Endothelial cell of umbilical vein (primary cell): ENCODE data around the gene PPM1L. TPM values are rescaled to one million over a fixed set of nuclear protein-coding genes. Genes with fewer than 3 reads are reported as not detected.

ENCODE experiments used
- BruUV-seq: library from RNA; stranded (reverse); fragments of 400-500 nt; replicated peaks from 2 replicates; lab custom pipeline; 2021; lab: Mats Ljungman, UMichigan
- CTCF ChIA-PET: fragments of 300-600, 350-600 bp; sonication (Branson Sonifier 250); formaldehyde crosslinking; loops from one replicate; lab custom pipeline; 2021; ENCODE audit warnings: antibody characterized with exemption, inconsistent platforms; lab: Charles Lee
- POLR2A ChIA-PET: fragments of 300-600, 350-600 bp; sonication (Branson Sonifier 250); formaldehyde crosslinking; loops from one replicate; lab custom pipeline; 2021; ENCODE audit warnings: antibody characterized with exemption, inconsistent platforms; lab: Charles Lee
- DNase-seq: peaks from one replicate; pipeline ENCODE4 v3.0.0-alpha.2; 2011; ENCODE audit warnings: low read depth, low spot score
- FAIRE-seq: peaks from 2 replicates; lab custom pipeline; 2011; peaks lifted over from hg19 to GRCh38; lab: Jason Lieb, UNC
- H2AFZ ChIP-seq: 2 replicates; pipeline ENCODE4 v1.6.0; 2012; ENCODE audit warnings: low read depth, low read length, control low read depth, inconsistent platforms
- H3K27ac ChIP-seq: 2 replicates; pipeline ENCODE4 v1.5.1; 2011; ENCODE audit warnings: low read depth, mild to moderate bottlenecking, control low read depth, low read length, moderate library complexity; ENCODE audit not compliant: insufficient read depth
- H3K27me3 ChIP-seq, 2 experiments: 2 replicates each; pipeline versions ENCODE4 v1.6.0 to v1.6.1; 2011; ENCODE audit warnings: low read length in 2 of 2, mixed read lengths in 1 of 2; ENCODE audit not compliant: control insufficient read depth in 2 of 2, insufficient read depth in 2 of 2
- H3K36me3 ChIP-seq, 2 experiments: 2 replicates in 1 of 2; 3 replicates in 1 of 2; pipeline ENCODE4 v1.5.1; 2011; ENCODE audit warnings: low read length in 2 of 2, mild to moderate bottlenecking in 1 of 2, moderate library complexity in 1 of 2; ENCODE audit not compliant: control insufficient read depth in 2 of 2, insufficient read depth in 2 of 2; ENCODE audit errors: extremely low read depth in 1 of 2
- H3K4me1 ChIP-seq: 3 replicates; pipeline ENCODE4 v1.5.1; 2011; ENCODE audit warnings: mild to moderate bottlenecking, low read length; ENCODE audit not compliant: control insufficient read depth, insufficient read depth; ENCODE audit errors: extremely low read depth
- H3K4me2 ChIP-seq: 2 replicates; pipeline ENCODE4 v1.6.1; 2011; ENCODE audit warnings: low read length, control low read depth, mixed read lengths; ENCODE audit not compliant: insufficient read depth
- H3K4me3 ChIP-seq, 3 experiments: fragments of 200-600 bp in 1 of 3; sonication (generic), shearing (Covaris generic) in 1 of 3; replicated peaks in 1 of 3; 2 replicates each; pipeline ENCODE4 v1.5.1; 2011 to 2016; ENCODE audit warnings: control low read depth in 3 of 3, low read length in 3 of 3, mild to moderate bottlenecking in 2 of 3, inconsistent platforms in 1 of 3, low read depth in 1 of 3, moderate library complexity in 1 of 3; ENCODE audit not compliant: insufficient read depth in 1 of 3
- H3K79me2 ChIP-seq: 2 replicates; pipeline ENCODE4 v1.6.0; 2012; ENCODE audit warnings: low read length, inconsistent platforms; ENCODE audit not compliant: control insufficient read depth, insufficient read depth
- H3K9ac ChIP-seq: replicated peaks from 2 replicates; pipeline ENCODE3; 2011; ENCODE audit warnings: low read length, control low read depth; ENCODE audit not compliant: insufficient read depth; ENCODE audit errors: extremely low read depth
- H3K9me1 ChIP-seq: replicated peaks from 3 replicates; pipeline ENCODE4 v1.6.0; 2011; ENCODE audit warnings: mild to moderate bottlenecking, low read length; ENCODE audit not compliant: control insufficient read depth, insufficient read depth; ENCODE audit errors: extremely low read depth
- H3K9me3 ChIP-seq: replicated peaks from 2 replicates; pipeline ENCODE4 v1.5.1; 2012; ENCODE audit warnings: low read length, inconsistent platforms; ENCODE audit not compliant: control insufficient read depth, insufficient read depth
- H4K20me1 ChIP-seq: replicated peaks from 2 replicates; pipeline ENCODE3; 2011; ENCODE audit warnings: mild to moderate bottlenecking, low read length; ENCODE audit not compliant: control insufficient read depth, insufficient read depth; ENCODE audit errors: extremely low read depth
- CTCF ChIP-seq, 2 donors: IDR thresholded peaks; 1 replicate in 1 of 2; 2 replicates in 1 of 2; pipeline ENCODE4 v1.5.1; 2011; ENCODE audit warnings: low read length in 2 of 2, mild to moderate bottlenecking in 2 of 2, moderate library complexity in 2 of 2, control low read depth in 1 of 2, inconsistent platforms in 1 of 2, low read depth in 1 of 2; ENCODE audit not compliant: insufficient read depth in 1 of 2; ENCODE audit errors: extremely low read depth in 1 of 2
- EZH2 ChIP-seq: IDR thresholded peaks from 2 replicates; pipeline ENCODE4 v1.6.1; 2012; ENCODE audit warnings: borderline replicate concordance, low read depth, mild to moderate bottlenecking, moderate library complexity, low read length, inconsistent platforms; ENCODE audit not compliant: severe bottlenecking
- FOS ChIP-seq: IDR thresholded peaks from 2 replicates; pipeline ENCODE4 v1.6.1; 2011; ENCODE audit warnings: mild to moderate bottlenecking, low read length, moderate library complexity, borderline replicate concordance; ENCODE audit not compliant: insufficient read depth
- GATA2 ChIP-seq: IDR thresholded peaks from 2 replicates; pipeline ENCODE4 v1.7.0; 2011; ENCODE audit warnings: low read depth, mild to moderate bottlenecking, moderate library complexity, mixed read lengths, low read length; ENCODE audit not compliant: insufficient read length, insufficient read depth
- JUN ChIP-seq: IDR thresholded peaks from 2 replicates; pipeline ENCODE4 v1.6.1; 2011; ENCODE audit warnings: borderline replicate concordance, low read depth; ENCODE audit not compliant: insufficient read length, insufficient read depth
- MYC ChIP-seq: IDR thresholded peaks from one replicate; pipeline ENCODE4 v1.6.1; 2011; ENCODE audit warnings: mild to moderate bottlenecking, low read depth, low read length
- POLR2A ChIP-seq: IDR thresholded peaks from 2 replicates; pipeline ENCODE4 v1.6.1; 2012; ENCODE audit warnings: low read depth, mild to moderate bottlenecking, control low read depth, low read length
- POLR2AphosphoS5 ChIP-seq: IDR thresholded peaks from 2 replicates; pipeline ENCODE4 v1.6.1; 2012; ENCODE audit warnings: low read depth, mild to moderate bottlenecking, control low read depth, low read length, moderate library complexity; ENCODE audit not compliant: insufficient read depth
- dilution Hi-C: fragments of 300-500 bp; cut with MboI; formaldehyde crosslinking; loops from one replicate; pipeline ENCODE4 v1.15.0; 2019; ENCODE audit warnings: low sequenced_read_pairs; ENCODE audit not compliant: extremely low pct_ligation_motif_present
- intact Hi-C: fragments of 100-400 bp; cut with micrococcal nuclease; formaldehyde crosslinking; loops from one replicate; pipeline ENCODE4 v1.10.0; 2022
- polyA plus RNA-seq, 4 experiments: library from polyadenylated mRNA; depleted of rRNA in 3 of 4; stranded (reverse) in 3 of 4; unstranded in 1 of 4; fragments of >200 nt; gene quantifications; 2 replicates each; pipeline versions ENCODE4 v1.2.1 to v1.2.3, GENCODE V29; 2011 to 2012; ENCODE audit warnings: missing spikeins in 1 of 4
- total RNA-seq: library from RNA; stranded (reverse); gene quantifications from 2 replicates; pipeline ENCODE4 v1.2.3, GENCODE V29; 2021
- TF ChIP-seq, protein P1 (sequence below): IDR thresholded peaks from 2 replicates; pipeline ENCODE4 v1.6.1; 2011; ENCODE audit not compliant: insufficient read depth, insufficient read length

PPM1L gene
- total and polyA plus RNA-seq, 2 donors (not counting 3 experiments of a cell fraction or from before 2014, with no cell fraction given): 0.63 to 2.9 TPM

DNA sequence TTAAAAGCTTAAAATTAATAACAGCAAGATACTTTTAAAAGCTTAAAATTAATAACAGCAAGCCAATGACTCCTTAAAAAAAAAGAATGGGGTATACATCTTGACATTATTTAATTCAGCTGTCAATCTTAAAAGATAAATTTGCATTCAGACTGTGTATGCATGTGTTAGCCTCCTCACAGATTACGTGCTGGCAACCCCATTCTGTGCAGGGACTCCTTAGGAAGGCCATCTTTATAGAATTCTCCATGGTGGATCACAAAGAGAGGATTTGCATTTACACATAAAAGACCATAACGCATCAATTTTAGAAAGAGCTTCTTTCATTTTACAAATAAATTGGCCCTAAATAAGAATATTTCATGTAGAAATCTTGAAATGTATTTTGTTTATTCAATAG is 261.9 kb downstream of the PPM1L start:
- Histone ChIP-seq H3K4me3 (no peak overlapping the region), H3K27ac (no peak overlapping the region), H3K79me2 (no peaks in the 10 kb centered on the region), H3K9me1 (no peaks in the 10 kb centered on the region), H4K20me1 (no peaks in the 10 kb centered on the region), H3K4me1 (no peaks in the 10 kb centered on the region), H3K4me2 (no peak overlapping the region), H2AFZ (no peak overlapping the region), H3K9ac (no peak overlapping the region), H3K36me3 (no peaks in the 10 kb centered on the region), H3K9me3 (no peaks in the 10 kb centered on the region), H3K27me3 (no peaks in the 10 kb centered on the region)
- intact Hi-C loops (no loop called here), dilution Hi-C loops (no loop called here)
- no TSS peak for BruUV-seq
- ChIA-PET CTCF (interaction anchor here (0.8 kb wide), 1 partner anchor 17 kb away, joined by 3 read pairs; no protein-coding TSS in a partner anchor), POLR2A (no interaction called here)
- no peak for TF ChIP-seq MYC
- TF ChIP-seq FOS: no peak
- TF ChIP-seq CTCF (IDR thresholded peaks at IDR 0.05; ENCODE audit: extremely low read depth in 1 of 2, insufficient read depth in 1 of 2, low read depth in 1 of 2, low read length in 2 of 2): no peak
- no peak for TF ChIP-seq GATA2
- TF ChIP-seq POLR2AphosphoS5: no peak
- TF ChIP-seq, protein P1, sequence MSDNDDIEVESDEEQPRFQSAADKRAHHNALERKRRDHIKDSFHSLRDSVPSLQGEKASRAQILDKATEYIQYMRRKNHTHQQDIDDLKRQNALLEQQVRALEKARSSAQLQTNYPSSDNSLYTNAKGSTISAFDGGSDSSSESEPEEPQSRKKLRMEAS: no peak
- no peak for TF ChIP-seq EZH2
- no peak for TF ChIP-seq JUN
- no peak for TF ChIP-seq POLR2A
- no peak for FAIRE-seq
- no peak for DNase-seq
